Astrocyte (in vitro differentiated cells and primary cell): ENCODE measurements around the gene RNF150. TPM values are rescaled to one million over a fixed set of nuclear protein-coding genes. Genes with fewer than 3 reads are reported as not detected.
A peak's percentile ranks its signal among the peaks of the same experiment; 100 is the strongest.

Source experiments
- DNase-seq: peaks from one replicate; pipeline ENCODE4 v3.0.0-alpha.2; 2010; ENCODE audit warnings: low read depth
- FAIRE-seq: peaks from 2 replicates; lab custom pipeline; 2011; peaks lifted over from hg19 to GRCh38; lab: Jason Lieb, UNC
- H2AFZ ChIP-seq: 2 replicates; pipeline ENCODE4 v1.6.0; 2012; ENCODE audit warnings: low read depth, low read length, inconsistent platforms
- H3K27ac ChIP-seq: 2 replicates; pipeline ENCODE4 v1.5.1; 2011; ENCODE audit warnings: low read depth, low read length, inconsistent platforms
- H3K27me3 ChIP-seq: 2 replicates; pipeline ENCODE4 v1.6.0; 2011; ENCODE audit warnings: low read length, inconsistent platforms; ENCODE audit not compliant: insufficient read depth
- H3K36me3 ChIP-seq: 2 replicates; pipeline ENCODE4 v1.5.1; 2011; ENCODE audit warnings: low read length, inconsistent platforms; ENCODE audit not compliant: insufficient read depth
- H3K4me1 ChIP-seq: 2 replicates; pipeline ENCODE4 v1.5.1; 2011; ENCODE audit warnings: low read length, inconsistent platforms; ENCODE audit not compliant: insufficient read depth
- H3K4me2 ChIP-seq: 2 replicates; pipeline ENCODE4 v1.6.0; 2012; ENCODE audit warnings: low read length, inconsistent platforms
- H3K4me3 ChIP-seq: 2 replicates; pipeline ENCODE4 v1.5.1; 2011; ENCODE audit warnings: low read depth, mild to moderate bottlenecking, low read length, inconsistent platforms; ENCODE audit not compliant: insufficient read depth
- H3K79me2 ChIP-seq: 2 replicates; pipeline ENCODE4 v1.6.0; 2012; ENCODE audit warnings: mild to moderate bottlenecking, low read length, inconsistent platforms; ENCODE audit not compliant: insufficient read depth
- H3K9ac ChIP-seq: 2 replicates; pipeline ENCODE4 v1.6.0; 2012; ENCODE audit warnings: mild to moderate bottlenecking, low read length, inconsistent platforms
- H3K9me3 ChIP-seq: 2 replicates; pipeline ENCODE4 v1.5.1; 2012; ENCODE audit warnings: low read depth, mild to moderate bottlenecking, low read length, inconsistent platforms; ENCODE audit not compliant: insufficient read depth
- H4K20me1 ChIP-seq: 2 replicates; pipeline ENCODE4 v1.6.0; 2012; ENCODE audit warnings: low read length, inconsistent platforms; ENCODE audit not compliant: insufficient read depth
- H3K27ac Mint-ChIP-seq: one replicate; pipeline ENCODE4 v1.8.0; 2021; ENCODE audit warnings: mild to moderate bottlenecking, mixed read lengths; ENCODE audit not compliant: unreplicated experiment
- H3K27me3 Mint-ChIP-seq: one replicate; pipeline ENCODE4 v1.8.0; 2021; ENCODE audit warnings: low read depth, mixed read lengths; ENCODE audit not compliant: unreplicated experiment
- H3K36me3 Mint-ChIP-seq: one replicate; pipeline ENCODE4 v1.8.0; 2021; ENCODE audit warnings: low read depth, mixed read lengths; ENCODE audit not compliant: unreplicated experiment
- H3K4me1 Mint-ChIP-seq: one replicate; pipeline ENCODE4 v1.8.0; 2021; ENCODE audit warnings: low read depth, mixed read lengths; ENCODE audit not compliant: unreplicated experiment
- H3K4me3 Mint-ChIP-seq: one replicate; pipeline ENCODE4 v1.8.0; 2021; ENCODE audit warnings: mild to moderate bottlenecking, moderate library complexity, mixed read lengths; ENCODE audit not compliant: unreplicated experiment
- H3K9me3 Mint-ChIP-seq: one replicate; pipeline ENCODE4 v1.8.0; 2021; ENCODE audit warnings: mild to moderate bottlenecking, mixed read lengths; ENCODE audit not compliant: unreplicated experiment
- CTCF ChIP-seq: IDR thresholded peaks from 2 replicates; pipeline ENCODE4 v1.5.1; 2011; ENCODE audit warnings: low read depth, mild to moderate bottlenecking, inconsistent platforms, low read length, moderate library complexity; ENCODE audit not compliant: insufficient read depth
- EZH2 ChIP-seq: IDR thresholded peaks from 2 replicates; pipeline ENCODE4 v1.6.1; 2012; ENCODE audit warnings: mild to moderate bottlenecking, low read length, inconsistent platforms; ENCODE audit not compliant: insufficient read depth
- total RNA-seq: library from RNA; stranded (reverse); gene quantifications from 2 replicates; pipeline ENCODE4 v1.2.1, GENCODE V29; 2021

Gene RNF150
- total RNA-seq, 1 donor from 2014 or later, result 5.2 TPM

GRCh38 chr4:141003193-141003592 lies 130.1 kb downstream of the RNF150 start:
- H3K4me3 Mint-ChIP-seq, result no peak overlapping the region
- no peaks in the 10 kb centered on the region for H3K27me3 Mint-ChIP-seq
- Histone ChIP-seq H3K4me3 (no peak overlapping the region), H3K4me1 (no peaks in the 10 kb centered on the region), H2AFZ (no peak overlapping the region), H3K4me2 (no peak overlapping the region), H3K36me3 (no peaks in the 10 kb centered on the region), H4K20me1 (no peaks in the 10 kb centered on the region), H3K9me3 (no peaks in the 10 kb centered on the region), H3K27ac (no peak overlapping the region), H3K9ac (no peak overlapping the region), H3K27me3 (no peaks in the 10 kb centered on the region), H3K79me2 (no peaks in the 10 kb centered on the region)
- H3K9me3 Mint-ChIP-seq, result no peaks in the 10 kb centered on the region
- no peak for DNase-seq
- FAIRE-seq, result no peak
- no peaks in the 10 kb centered on the region for H3K36me3 Mint-ChIP-seq
- TF ChIP-seq EZH2, result no peak
- TF ChIP-seq CTCF, result no peak
- H3K27ac Mint-ChIP-seq, result no peak overlapping the region
- peaks cover 5% of the 10 kb centered on the region for H3K4me1 Mint-ChIP-seq

- Histone ChIP-seq H3K79me2 (no peaks in the 10 kb centered on the region), H3K9me3 (no peaks in the 10 kb centered on the region), H3K27me3 (no peaks in the 10 kb centered on the region), H3K36me3 (no peaks in the 10 kb centered on the region), H3K9ac (no peak overlapping the region), H3K4me1 (no peaks in the 10 kb centered on the region), H4K20me1 (no peaks in the 10 kb centered on the region), H3K4me2 (peak overlapping the region; percentile 10), H2AFZ (no peak overlapping the region), H3K27ac (no peak overlapping the region), H3K4me3 (no peak overlapping the region)
- Mint-ChIP-seq H3K4me3 (no peak overlapping the region), H3K27ac (no peak overlapping the region), H3K27me3 (no peaks in the 10 kb centered on the region), H3K4me1 (peaks cover 5% of the 10 kb centered on the region), H3K36me3 (no peaks in the 10 kb centered on the region), H3K9me3 (no peaks in the 10 kb centered on the region)
- peak; percentile 93 for DNase-seq
- FAIRE-seq, result no peak
- TF ChIP-seq CTCF, result no peak
- TF ChIP-seq EZH2, result no peak
These were observed 130.9 kb downstream of the RNF150 start for GRCh38 chr4:141002323-141002805.

- peak; percentile 98 for DNase-seq
- H3K9ac ChIP-seq, result no peak overlapping the region
- H3K79me2 ChIP-seq, result no peaks in the 10 kb centered on the region
- H3K4me2 ChIP-seq, result no peak overlapping the region
- no peaks in the 10 kb centered on the region for H3K36me3 Mint-ChIP-seq
- H3K36me3 ChIP-seq, result no peaks in the 10 kb centered on the region
- H2AFZ ChIP-seq, result no peak overlapping the region
- peak overlapping the region; percentile 28 for H3K27ac Mint-ChIP-seq
- peaks cover 2% of the 10 kb centered on the region for H3K4me1 ChIP-seq
- H3K4me3 ChIP-seq, result no peak overlapping the region
- H3K4me1 Mint-ChIP-seq, result no peaks in the 10 kb centered on the region
- FAIRE-seq, result peak; percentile 82
- no peak overlapping the region for H3K4me3 Mint-ChIP-seq
- H3K9me3 Mint-ChIP-seq, result no peaks in the 10 kb centered on the region
- H3K9me3 ChIP-seq, result no peaks in the 10 kb centered on the region
- H3K27me3 ChIP-seq, result no peaks in the 10 kb centered on the region
- H3K27ac ChIP-seq, result peak overlapping the region; percentile 23
- TF ChIP-seq CTCF (no peak), EZH2 (no peak)
- H3K27me3 Mint-ChIP-seq, result no peaks in the 10 kb centered on the region
- no peaks in the 10 kb centered on the region for H4K20me1 ChIP-seq
These were observed 136.5 kb downstream of the RNF150 start for GRCh38 chr4:140996766-140997165.
